Tibial artery (tissue), 4 donors: Measurements from ENCODE around the gene EIF4ENIF1.
A peak's percentile ranks its signal among the peaks of the same experiment; 100 is the strongest.

Experiments
- DNase-seq, 2 donors: peaks; one replicate each; pipeline ENCODE4 v3.0.0-alpha.2; 2019
- H3K27ac ChIP-seq, 2 donors: fragments of 200-600 bp; sonication (generic) in 1 of 2; 1 replicate in 1 of 2; 2 replicates in 1 of 2; pipeline ENCODE4 v1.5.1; 2018 to 2019; ENCODE audit warnings: mild to moderate bottlenecking in 1 of 2
- H3K27me3 ChIP-seq, 2 donors: fragments of 200-600 bp; sonication (generic) in 1 of 2; one replicate each; pipeline versions ENCODE4 v1.5.1 to v1.6.0; 2016 to 2019
- H3K36me3 ChIP-seq, 3 donors: fragments of 200-600 bp; sonication (generic) in 2 of 3; one replicate each; pipeline ENCODE4 v1.5.1; 2016 to 2019; ENCODE audit warnings: mild to moderate bottlenecking in 2 of 3
- H3K4me1 ChIP-seq, 4 donors: fragments of 200-600 bp; sonication (generic) in 2 of 4; 1 replicate in 3 of 4; 2 replicates in 1 of 4; pipeline ENCODE4 v1.5.1; 2016 to 2019
- H3K4me3 ChIP-seq, 2 donors: fragments of 200-600 bp; sonication (generic) in 1 of 2; 1 replicate in 1 of 2; 2 replicates in 1 of 2; pipeline ENCODE4 v1.5.1; 2018 to 2019; ENCODE audit warnings: mild to moderate bottlenecking in 2 of 2
- H3K9me3 ChIP-seq, 3 donors: fragments of 200-600 bp; sonication (generic) in 1 of 3; one replicate each; pipeline ENCODE4 v1.5.1; 2016 to 2019
- intact Hi-C: fragments of 100-400 bp; cut with DNase I; formaldehyde crosslinking; loops from one replicate; pipeline ENCODE4 v1.15.0; 2023; ENCODE audit warnings: low total_unique reads
- TF ChIP-seq, protein P1 (sequence below), 2 experiments: fragments of 200-600 bp in 1 of 2; fragments of 450-650 bp in 1 of 2; IDR thresholded peaks; one replicate each; pipeline ENCODE4 v1.5.1; 2017 to 2019; ENCODE audit warnings: antibody characterized with exemption in 2 of 2, mild to moderate bottlenecking in 1 of 2, moderate library complexity in 1 of 2

EIF4ENIF1 gene, protein sequence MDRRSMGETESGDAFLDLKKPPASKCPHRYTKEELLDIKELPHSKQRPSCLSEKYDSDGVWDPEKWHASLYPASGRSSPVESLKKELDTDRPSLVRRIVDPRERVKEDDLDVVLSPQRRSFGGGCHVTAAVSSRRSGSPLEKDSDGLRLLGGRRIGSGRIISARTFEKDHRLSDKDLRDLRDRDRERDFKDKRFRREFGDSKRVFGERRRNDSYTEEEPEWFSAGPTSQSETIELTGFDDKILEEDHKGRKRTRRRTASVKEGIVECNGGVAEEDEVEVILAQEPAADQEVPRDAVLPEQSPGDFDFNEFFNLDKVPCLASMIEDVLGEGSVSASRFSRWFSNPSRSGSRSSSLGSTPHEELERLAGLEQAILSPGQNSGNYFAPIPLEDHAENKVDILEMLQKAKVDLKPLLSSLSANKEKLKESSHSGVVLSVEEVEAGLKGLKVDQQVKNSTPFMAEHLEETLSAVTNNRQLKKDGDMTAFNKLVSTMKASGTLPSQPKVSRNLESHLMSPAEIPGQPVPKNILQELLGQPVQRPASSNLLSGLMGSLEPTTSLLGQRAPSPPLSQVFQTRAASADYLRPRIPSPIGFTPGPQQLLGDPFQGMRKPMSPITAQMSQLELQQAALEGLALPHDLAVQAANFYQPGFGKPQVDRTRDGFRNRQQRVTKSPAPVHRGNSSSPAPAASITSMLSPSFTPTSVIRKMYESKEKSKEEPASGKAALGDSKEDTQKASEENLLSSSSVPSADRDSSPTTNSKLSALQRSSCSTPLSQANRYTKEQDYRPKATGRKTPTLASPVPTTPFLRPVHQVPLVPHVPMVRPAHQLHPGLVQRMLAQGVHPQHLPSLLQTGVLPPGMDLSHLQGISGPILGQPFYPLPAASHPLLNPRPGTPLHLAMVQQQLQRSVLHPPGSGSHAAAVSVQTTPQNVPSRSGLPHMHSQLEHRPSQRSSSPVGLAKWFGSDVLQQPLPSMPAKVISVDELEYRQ

DNA sequence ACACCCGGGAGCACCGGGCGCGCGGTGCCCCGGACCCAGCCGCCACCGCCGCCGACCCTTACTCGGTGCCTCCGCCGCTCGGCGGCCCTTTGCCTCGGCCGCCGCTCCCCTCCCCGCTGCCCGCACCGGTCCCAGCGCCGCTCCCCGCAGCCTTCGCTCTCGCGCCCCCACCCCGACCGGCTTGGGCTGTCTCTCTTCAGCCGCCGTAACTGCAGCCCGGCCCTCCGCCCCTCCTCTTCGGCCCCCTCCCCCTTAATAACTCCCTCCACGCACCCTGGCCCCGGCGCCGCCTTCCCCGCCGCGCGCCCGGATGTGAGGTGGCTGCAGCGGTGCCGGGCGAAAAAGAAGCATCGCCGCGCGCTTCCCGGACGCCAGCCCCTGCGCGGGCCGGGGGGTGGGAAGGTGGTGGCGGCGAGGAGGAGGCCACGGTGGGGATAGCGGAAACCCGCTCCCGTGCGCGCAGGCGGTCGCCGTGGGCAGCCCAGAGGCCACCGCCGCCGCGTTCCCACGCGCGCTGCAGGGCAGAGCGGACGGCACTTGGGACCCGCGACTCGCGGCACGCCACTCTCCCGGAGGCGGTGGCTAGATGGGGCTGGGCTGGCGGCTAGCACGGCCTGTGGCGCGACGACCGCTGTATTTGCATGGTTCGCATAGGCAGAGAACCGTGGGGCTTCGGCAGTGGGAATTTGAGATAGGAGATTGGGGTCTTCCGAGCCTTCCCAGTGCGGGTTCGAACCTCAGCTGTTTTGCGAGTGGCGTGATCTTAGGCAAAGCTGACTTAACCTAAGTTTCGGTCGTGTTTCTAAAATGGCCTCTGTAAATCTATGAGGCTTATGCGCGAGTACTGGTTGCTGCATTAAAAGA, at the start of gene EIF4ENIF1:
EIF4ENIF1 (minus strand) TSS at position 211 of the 864 bp plus-strand sequence. CDS start 1,124 bp downstream, outside the sequence.
- Histone ChIP-seq H3K27ac (peak within 1 kb of the TSS; percentile 87 to 94), H3K4me3 (peak within 1 kb of the TSS; percentile 72 to 80), H3K27me3 (no peaks in the 10 kb centered on the region), H3K4me1 (peaks cover 0 to 35% (median 27%) of the 10 kb centered on the region in 4 donors), H3K9me3 (no peaks in the 10 kb centered on the region), H3K36me3 (peaks cover 0 to 29% (median 8%) of the 10 kb centered on the region in 3 donors)
- TF ChIP-seq, protein P1, sequence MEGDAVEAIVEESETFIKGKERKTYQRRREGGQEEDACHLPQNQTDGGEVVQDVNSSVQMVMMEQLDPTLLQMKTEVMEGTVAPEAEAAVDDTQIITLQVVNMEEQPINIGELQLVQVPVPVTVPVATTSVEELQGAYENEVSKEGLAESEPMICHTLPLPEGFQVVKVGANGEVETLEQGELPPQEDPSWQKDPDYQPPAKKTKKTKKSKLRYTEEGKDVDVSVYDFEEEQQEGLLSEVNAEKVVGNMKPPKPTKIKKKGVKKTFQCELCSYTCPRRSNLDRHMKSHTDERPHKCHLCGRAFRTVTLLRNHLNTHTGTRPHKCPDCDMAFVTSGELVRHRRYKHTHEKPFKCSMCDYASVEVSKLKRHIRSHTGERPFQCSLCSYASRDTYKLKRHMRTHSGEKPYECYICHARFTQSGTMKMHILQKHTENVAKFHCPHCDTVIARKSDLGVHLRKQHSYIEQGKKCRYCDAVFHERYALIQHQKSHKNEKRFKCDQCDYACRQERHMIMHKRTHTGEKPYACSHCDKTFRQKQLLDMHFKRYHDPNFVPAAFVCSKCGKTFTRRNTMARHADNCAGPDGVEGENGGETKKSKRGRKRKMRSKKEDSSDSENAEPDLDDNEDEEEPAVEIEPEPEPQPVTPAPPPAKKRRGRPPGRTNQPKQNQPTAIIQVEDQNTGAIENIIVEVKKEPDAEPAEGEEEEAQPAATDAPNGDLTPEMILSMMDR (IDR thresholded peaks at IDR 0.05), result no peak
- peak; percentile 82 to 92 for DNase-seq
- intact Hi-C loops, result no loop called here

DNA sequence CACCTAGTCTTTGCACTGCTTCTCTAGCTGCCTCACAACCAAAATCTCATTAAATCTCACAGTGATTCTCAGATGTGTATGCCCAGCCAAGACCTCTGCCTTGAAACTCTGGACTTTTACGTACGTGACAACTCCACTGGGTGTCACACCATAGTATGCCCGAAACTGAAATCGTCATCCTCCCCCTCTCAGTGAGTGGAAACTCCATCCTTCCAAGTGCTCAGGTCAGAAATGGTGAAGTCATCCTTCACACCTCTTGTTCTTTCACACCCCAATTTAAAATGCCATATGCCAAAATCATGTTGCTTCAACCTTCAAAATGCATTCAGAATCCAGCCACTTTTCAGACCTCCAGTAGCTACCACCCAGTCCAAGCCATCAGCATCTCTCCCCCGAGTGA, 49.2 kb upstream of the EIF4ENIF1 start:
- intact Hi-C loops, result no loop called here
- Histone ChIP-seq H3K4me3 (no peak overlapping the region), H3K27ac (no peak overlapping the region), H3K4me1 (no peaks in the 10 kb centered on the region), H3K9me3 (no peaks in the 10 kb centered on the region), H3K27me3 (no peaks in the 10 kb centered on the region), H3K36me3 (peaks cover 0 to 9% (median 0%) of the 10 kb centered on the region in 3 donors)
- DNase-seq, result no peak
- TF ChIP-seq, protein P1 (IDR thresholded peaks at IDR 0.05), result no peak

DNA sequence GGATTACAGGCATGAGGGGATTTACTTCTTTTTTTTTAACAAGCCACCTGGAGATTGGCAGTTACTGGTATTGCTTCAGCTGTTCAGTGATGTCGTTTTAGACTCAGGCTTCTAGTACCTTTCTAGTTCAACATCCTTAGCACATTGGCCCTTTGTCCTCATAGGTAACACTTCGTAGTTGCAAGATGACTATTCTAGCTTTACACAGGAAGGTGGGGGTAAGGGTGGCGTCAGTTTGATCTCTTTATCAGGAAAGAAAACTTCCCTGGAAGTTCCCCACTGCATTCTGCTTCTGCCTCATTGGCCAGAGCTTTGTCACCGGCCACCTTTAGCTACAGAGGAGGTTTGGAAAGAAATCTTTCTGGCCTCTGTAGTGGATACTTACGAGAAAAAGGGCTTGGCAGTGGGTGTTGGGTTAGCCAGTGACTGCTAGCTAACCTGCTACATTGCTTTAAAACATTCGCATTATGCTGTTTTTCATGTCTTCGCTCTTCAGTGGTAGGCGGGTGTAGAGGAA, 47.4 kb upstream of the EIF4ENIF1 start:
- Histone ChIP-seq H3K9me3 (no peaks in the 10 kb centered on the region), H3K4me1 (no peaks in the 10 kb centered on the region), H3K4me3 (no peak overlapping the region), H3K27me3 (no peaks in the 10 kb centered on the region), H3K36me3 (peaks cover 0 to 9% (median 0%) of the 10 kb centered on the region in 3 donors), H3K27ac (no peak overlapping the region)
- TF ChIP-seq, protein P1 (IDR thresholded peaks at IDR 0.05), result no peak
- no peak for DNase-seq
- intact Hi-C loops, result no loop called here

DNA sequence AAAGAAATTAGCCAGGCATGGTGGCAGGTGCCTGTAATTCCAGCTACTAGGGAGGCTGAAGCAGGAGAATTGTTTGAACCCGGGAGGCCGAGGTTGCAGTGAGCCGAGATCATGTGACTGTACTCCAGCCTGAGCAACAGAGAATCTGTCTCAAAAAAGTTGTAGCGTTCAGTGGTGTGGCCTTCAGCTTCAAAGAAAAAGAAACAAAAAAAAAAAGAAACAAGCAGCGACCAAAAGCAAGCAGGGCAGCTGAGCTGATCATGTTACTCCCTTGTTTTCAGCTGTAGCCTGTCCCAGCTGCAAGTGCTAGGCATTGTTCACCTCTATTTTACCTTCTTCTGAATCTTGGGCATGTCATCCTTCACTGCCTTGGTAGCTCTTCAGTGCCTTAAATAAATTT, 43.7 kb upstream of the EIF4ENIF1 start:
- intact Hi-C loops, result no loop called here
- TF ChIP-seq, protein P1 (IDR thresholded peaks at IDR 0.05), result no peak
- H3K36me3 ChIP-seq, result peaks cover 0 to 6% (median 0%) of the 10 kb centered on the region in 3 donors
- H3K27me3 ChIP-seq, result no peaks in the 10 kb centered on the region
- no peak for DNase-seq
- H3K4me1 ChIP-seq, result peaks cover 0 to 13% (median 1%) of the 10 kb centered on the region in 4 donors
- no peak overlapping the region for H3K4me3 ChIP-seq
- H3K27ac ChIP-seq, result no peak overlapping the region
- H3K9me3 ChIP-seq, result no peaks in the 10 kb centered on the region
